ELF-1 (cell line): Measurements from ENCODE around the gene AGRN.
"Not testable (repeated sequence)": the region's sequence is repeated elsewhere in the genome, so short reads cannot be mapped to it uniquely, and the experiment has no call there.

Source experiments
- DNase-seq: peaks from one replicate; pipeline ENCODE4 v3.0.0-alpha.2; 2016; ENCODE audit warnings: low read depth, low spot score

The AGRN gene

GRCh38 chr1:1065265-1065939, 45.5 kb downstream of the AGRN start:
- no peak for DNase-seq

- DNase-seq: not testable (repeated sequence)
Measured at GRCh38 chr1:1065940-1066304, 46.0 kb downstream of the AGRN start.

- no peak for DNase-seq
Measured at GRCh38 chr1:1066403-1067283, 46.7 kb downstream of the AGRN start.

GRCh38 chr1:1067284-1067859, 47.5 kb downstream of the AGRN start:
- no peak for DNase-seq

GRCh38 chr1:1067860-1068516, 48.1 kb downstream of the AGRN start:
- no peak for DNase-seq

GRCh38 chr1:1068517-1069055, 48.7 kb downstream of the AGRN start:
- DNase-seq: no peak

DNA sequence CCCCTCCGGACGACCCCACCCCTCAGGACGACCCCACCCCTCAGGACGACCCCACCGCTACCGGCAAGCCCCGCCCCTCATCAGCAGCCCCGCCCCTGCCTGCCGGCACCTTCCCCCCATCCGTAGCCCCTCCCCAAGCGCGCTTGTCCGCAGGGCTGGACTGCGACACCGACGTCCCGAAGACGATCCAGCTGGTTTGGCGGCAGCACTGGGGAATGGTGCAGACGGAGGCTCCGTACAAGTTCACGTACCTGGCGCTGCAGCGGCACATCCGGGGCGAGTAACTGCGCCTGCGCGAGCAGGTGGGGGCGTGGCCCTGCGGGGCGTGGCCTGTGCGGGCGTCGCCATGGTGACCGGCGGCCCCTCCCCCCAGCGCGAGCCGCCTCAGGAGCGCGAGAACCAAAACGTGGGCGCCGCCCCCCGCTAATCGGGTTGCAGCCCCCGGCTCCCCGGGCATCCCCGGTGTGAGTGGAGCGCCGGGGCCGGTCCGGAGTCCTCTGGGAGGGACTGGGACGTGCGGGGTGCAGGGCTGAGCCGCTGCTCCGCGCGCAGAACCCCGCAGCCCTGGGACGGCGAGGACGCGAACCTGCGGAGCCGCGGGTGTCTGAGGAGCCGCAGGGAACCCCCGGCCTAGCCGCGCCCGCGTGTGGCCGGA, 49.3 kb downstream of the AGRN start:
- peak; percentile 90 for DNase-seq

DNA sequence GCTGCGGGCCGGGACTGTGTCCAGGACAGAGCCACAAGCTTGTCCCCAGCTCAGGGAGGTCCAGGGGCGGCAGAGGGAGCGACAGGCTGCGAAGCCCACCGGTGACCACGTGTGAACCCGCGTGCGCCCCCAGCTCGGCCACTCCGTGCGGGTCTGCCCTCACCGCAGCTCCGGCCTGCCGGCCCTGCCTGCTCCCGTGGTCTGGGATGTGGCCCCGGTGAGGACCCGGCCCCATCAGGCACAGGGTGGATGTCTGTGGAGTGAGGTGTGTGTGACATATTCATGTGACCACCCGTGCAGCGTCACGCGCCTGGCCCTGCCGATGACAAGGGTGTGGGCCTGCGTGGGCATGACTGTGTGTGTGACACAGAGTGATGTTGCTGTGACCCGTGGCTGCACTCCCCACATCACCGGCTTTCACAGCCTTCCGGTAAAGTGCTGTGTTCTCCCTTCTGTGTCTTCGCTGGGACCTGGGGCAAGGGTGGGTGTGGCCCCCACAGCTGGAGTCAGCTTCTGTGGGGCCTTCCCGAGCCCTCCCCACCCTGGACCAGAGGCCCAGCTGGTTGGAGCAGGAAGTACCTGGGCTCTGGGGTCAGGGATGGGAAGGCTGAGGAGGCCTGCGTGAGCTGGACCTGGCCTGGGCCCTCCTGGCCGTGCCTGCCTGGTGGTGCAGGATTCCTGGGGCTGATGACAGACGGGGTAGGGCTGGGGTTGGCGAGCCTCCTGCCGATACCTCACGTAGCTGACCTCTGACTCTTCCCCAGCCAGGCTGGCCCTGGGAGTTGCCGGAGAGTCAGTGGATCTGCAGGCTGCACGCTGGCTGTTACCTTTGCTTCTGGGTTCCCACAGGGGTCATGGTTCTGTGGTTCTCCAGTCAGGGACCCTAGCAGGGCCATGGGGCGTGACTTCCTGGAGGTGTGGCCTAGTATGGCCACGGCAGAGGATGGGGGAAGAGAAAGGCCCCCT, 50.1 kb downstream of the AGRN start:
- peak; percentile 70 for DNase-seq

DNA sequence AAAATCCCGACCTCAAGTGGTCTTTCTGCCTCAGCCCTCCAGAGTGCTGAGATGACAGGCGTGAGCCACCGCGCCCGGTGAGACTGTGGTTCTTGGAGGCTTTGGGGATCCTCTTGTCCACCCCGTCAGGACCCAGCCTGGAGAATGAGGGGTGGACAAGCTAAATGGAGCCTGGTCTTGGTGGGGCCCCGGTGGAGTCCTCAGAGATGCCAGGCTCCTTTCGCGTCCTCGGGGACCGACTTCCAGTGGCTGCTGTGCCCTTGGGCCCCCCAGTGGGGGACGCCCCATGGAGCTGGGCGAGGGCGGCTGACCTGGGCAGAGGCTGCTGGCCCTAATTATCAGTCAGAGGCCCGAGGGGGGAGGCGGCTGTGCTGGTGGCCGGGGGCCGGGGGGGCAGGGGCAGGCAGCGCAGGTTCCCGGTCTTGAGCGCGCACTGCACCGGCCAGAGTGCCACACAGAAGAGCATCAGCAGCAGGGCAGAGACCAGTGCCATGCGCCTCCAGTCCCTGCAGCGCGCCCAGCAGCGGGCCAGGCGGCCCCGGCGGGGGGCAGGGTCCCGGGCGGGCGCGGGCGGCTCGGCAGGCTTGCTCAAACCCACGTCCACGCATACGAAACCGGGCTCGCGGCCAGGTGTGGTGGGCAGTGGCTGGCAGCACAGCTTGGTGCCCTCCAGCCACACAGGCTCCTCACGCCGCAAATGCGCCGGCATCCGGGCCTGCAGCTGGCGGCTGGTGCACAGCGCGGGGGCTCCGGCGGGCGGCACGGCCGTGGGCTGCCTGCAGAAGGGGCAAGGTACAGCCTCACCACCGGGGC, 51.8 kb downstream of the AGRN start:
- no peak for DNase-seq

- DNase-seq: no peak
Measured at GRCh38 chr1:1072299-1072848, 52.5 kb downstream of the AGRN start.

DNA sequence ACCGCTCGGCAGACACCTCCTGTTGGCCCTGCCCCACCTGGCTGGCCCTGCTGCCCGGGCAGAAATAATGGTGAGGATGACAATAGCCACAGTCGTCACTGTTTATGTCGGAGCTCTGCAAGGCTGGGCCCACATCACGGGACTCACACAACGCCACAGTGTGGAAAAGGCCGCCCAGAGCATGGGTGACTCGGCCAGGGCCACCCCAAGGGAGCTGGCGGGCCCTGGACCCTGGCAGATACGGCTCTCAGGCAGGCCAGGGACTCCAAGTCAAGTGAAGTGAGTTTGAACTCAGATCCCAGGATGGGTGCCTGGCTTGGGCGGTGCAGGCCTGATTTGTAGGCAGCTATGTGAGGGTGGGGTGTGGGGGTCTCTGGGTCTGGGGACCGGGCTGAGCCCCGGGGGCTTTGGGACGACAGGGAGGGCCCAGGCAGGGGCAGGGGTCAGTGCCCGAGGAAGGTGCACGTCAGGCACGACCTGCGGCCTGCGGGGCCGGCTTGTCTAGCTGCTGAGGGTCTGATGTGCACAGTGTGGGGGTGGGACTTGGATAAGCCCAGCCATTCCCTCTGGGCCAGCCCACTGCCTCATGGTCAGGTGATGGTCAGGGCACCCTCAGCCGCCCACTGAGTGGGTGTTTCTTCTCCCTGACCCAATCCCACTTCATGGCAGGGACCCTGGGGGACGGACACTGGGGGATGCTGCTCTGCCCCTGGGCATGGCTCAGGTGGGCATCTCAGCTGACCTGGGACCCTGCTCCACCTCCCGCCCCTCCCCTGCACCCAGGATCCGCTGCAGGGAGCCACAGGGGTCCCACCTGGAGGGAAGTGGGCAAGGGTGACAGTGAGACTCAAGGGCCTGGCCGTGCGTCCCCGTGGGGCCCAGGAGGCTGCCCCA, 53.2 kb downstream of the AGRN start:
- DNase-seq: no peak

GRCh38 chr1:1073743-1074587, 54.0 kb downstream of the AGRN start, which contains the start of gene RNF223:
Gene RNF223 (minus strand): TSS chr1:1074306. CDS start chr1:1072566, 1,740 bp downstream.
- peak; percentile 72 for DNase-seq

- DNase-seq: no peak
Measured at GRCh38 chr1:1074631-1075147, 54.8 kb downstream of the AGRN start.

- DNase-seq: no peak
Measured at GRCh38 chr1:1075148-1075935, 55.4 kb downstream of the AGRN start.

GRCh38 chr1:1077396-1077795, 57.5 kb downstream of the AGRN start:
- DNase-seq: not testable (repeated sequence)
